NCI-H526 treated with DMSO at 0.1 percent for 48 hours (cell line): ENCODE data around the gene BMERB1.
A peak's percentile ranks its signal among the peaks of the same experiment; 100 is the strongest.

Experiments used
- DNase-seq: peaks from one replicate; lab custom pipeline; 2025; lab: John Stamatoyannopoulos, UW

The BMERB1 gene

DNA sequence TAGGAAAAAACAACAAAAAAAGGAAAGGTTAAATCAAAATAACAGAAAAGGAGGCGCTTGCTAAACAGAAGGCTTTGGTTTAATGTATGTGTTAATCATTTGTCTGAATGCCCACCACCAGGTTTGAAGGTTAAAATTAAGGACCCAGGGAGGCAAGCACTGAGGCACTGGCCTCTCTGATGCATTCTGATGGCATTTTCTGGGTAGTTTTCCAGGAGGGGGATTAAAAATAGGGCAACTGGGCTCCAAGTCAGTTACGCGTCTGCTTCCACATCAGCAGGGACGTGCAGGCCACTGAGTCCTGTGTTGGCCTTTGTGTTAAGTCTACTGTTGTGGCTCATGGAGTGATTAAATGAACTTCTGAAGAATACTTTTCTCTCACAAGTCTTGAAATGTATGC lies 181.6 kb downstream of the BMERB1 start:
- DNase-seq = no peak

- peak; percentile 76 for DNase-seq
These were observed 182.2 kb downstream of the BMERB1 start for GRCh38 chr16:15616475-15617165.

DNA sequence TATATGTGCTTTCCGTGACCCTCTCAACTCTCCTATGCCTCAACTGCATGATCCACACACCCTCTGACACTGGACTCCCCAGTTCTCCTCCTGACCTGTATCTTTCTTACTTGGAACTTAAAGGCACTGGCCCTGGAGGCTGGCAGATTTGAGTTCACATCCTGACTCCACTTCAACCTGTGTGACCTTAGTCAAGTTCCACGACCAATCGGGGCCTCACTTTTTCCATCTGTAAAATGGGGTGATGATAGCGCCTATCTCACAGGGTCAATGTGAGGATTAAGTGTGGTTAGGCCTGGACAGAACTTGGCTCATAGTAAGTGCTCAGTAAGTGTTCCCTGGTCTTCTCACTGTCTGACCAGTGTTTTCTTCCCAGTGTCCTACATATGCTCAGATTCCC lies 183.5 kb downstream of the BMERB1 start:
- no peak for DNase-seq

- no peak for DNase-seq
These were observed 184.0 kb downstream of the BMERB1 start for GRCh38 chr16:15618392-15618791.

DNA sequence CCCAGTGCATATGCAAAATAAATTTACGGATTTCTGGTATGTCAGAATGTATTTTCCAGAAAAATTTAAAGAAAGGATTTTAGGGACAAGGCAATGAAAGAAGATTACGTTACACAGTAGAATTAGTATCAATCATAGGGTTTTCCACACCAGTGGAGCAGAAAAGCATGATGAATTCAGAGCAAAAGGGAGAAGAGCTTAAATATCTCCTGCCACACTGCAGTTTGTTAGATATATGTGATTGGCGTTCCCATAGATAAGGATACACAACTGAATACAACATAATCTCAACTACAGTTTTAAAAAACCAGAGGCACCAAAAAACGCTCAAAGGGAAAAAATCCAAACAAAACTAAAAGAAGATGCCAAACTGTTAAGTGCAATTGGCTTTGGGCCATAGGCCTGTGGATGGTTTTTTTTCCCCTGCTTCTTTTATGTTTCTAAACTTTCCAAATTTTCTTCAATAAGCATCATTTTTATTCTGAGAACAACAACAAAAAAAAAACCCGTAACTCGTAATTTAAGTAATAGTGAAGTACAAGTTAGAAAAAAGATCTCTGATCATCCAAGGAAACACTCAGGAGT lies 186.3 kb downstream of the BMERB1 start:
- DNase-seq = no peak

DNA sequence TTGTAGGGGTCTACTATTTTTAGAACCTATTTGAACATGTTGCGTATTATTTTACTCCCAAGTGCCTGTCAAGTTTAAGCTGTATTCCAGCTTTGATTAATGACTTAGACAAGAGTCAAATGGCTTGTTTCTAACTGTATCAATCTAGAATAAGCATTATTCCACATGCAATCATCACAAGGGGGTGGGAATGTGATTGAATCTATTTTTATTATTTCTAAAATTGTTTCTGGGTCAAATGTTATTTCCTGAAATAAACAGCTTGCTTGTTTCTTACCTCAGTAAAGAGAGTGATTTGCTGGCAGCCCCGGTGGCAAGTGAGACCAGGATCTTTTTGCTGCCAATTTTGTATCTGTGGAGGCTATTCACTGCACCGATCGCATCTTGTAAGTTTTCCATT lies 187.1 kb downstream of the BMERB1 start:
- no peak for DNase-seq

GRCh38 chr16:15621889-15622288 lies 187.5 kb downstream of the BMERB1 start:
- no peak for DNase-seq

DNA sequence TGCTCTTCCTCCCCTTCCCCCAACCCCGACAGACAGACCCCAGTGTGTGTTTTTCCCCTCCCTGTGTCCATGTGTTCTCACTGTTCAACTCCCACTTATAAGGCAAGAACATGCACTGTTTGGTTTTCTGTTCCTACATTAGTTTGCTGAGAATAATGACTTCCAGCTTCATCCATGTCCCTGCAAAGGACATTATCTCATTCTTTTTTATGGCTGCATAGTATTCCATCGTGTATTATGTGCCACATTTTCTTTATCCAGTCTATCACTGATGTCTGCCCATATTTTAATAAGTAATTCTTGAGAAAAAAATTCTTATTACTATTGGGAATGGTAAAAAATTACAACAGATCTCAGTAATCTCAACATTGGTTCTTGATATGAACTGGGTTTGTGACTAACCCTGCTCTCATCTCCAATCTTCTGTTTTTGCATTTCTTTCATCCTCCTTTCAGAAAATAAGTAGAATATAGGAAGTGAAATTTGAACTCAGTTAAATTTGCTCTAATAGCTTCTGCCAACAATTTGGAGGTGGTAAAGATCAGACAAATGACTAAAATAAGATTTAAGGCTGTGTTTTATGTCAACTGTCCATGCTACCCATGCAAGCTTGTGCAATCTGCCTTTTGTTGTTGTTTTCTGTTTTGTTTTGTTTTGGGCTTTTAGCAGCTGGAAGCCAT lies 197.5 kb downstream of the BMERB1 start:
- no peak for DNase-seq

- DNase-seq = no peak
These were observed 201.5 kb downstream of the BMERB1 start for GRCh38 chr16:15635926-15636325.

GRCh38 chr16:15636392-15636873 lies 202.0 kb downstream of the BMERB1 start:
- DNase-seq = no peak
